GM23338 (cell line): Measurements from ENCODE around the gene ARID3A. TPM values are rescaled to one million over a fixed set of nuclear protein-coding genes. Genes with fewer than 3 reads are reported as not detected.

Experiments
- ATAC-seq: fragments of 200-7000 bp; cut with Tn5 transposase; 3 replicates; pipeline ENCODE4 v1.9.1; 2020
- DNase-seq: peaks from one replicate; pipeline ENCODE4 v3.0.0-alpha.2; 2015; ENCODE audit warnings: low spot score
- H2AFZ ChIP-seq: fragments of 200-600 bp; sonication (generic); 2 replicates; pipeline ENCODE4 v1.8.0; 2016; ENCODE audit warnings: antibody characterized with exemption, mild to moderate bottlenecking, moderate library complexity
- H3F3A ChIP-seq: fragments of 200-600 bp; sonication (generic); replicated peaks from 2 replicates; pipeline ENCODE4 v1.8.0; 2017; ENCODE audit warnings: antibody characterized with exemption, mixed run types, low read depth
- H3K27ac ChIP-seq: fragments of 200-600 bp; sonication (generic); 2 replicates; pipeline ENCODE4 v1.6.1; 2016; ENCODE audit warnings: low read depth
- H3K27me3 ChIP-seq: fragments of 200-600 bp; sonication (generic); 2 replicates; pipeline ENCODE4 v1.8.0; 2016; ENCODE audit warnings: mild to moderate bottlenecking, mixed run types, moderate library complexity; ENCODE audit not compliant: insufficient read depth
- H3K36me3 ChIP-seq: fragments of 200-600 bp; sonication (generic); 2 replicates; pipeline ENCODE4 v1.8.0; 2016; ENCODE audit warnings: mild to moderate bottlenecking; ENCODE audit not compliant: insufficient read depth
- H3K4me1 ChIP-seq: fragments of 200-600 bp; sonication (generic); 2 replicates; pipeline ENCODE4 v1.8.0; 2016; ENCODE audit warnings: mild to moderate bottlenecking, moderate library complexity; ENCODE audit not compliant: insufficient read depth
- H3K4me2 ChIP-seq: fragments of 200-600 bp; sonication (generic); 2 replicates; pipeline ENCODE4 v1.7.1; 2017; ENCODE audit warnings: mixed run types
- H3K4me3 ChIP-seq: fragments of 200-600 bp; sonication (generic); 2 replicates; pipeline ENCODE4 v1.6.1; 2016; ENCODE audit warnings: mixed run types
- H3K79me2 ChIP-seq: fragments of 200-600 bp; sonication (generic); replicated peaks from 2 replicates; pipeline ENCODE4 v1.8.0; 2017; ENCODE audit warnings: mild to moderate bottlenecking; ENCODE audit not compliant: insufficient read depth
- H3K9me2 ChIP-seq: fragments of 200-600 bp; sonication (generic); 2 replicates; pipeline ENCODE4 v1.8.0; 2017; ENCODE audit not compliant: insufficient read depth
- H4K20me1 ChIP-seq: fragments of 200-600 bp; sonication (generic); replicated peaks from 2 replicates; pipeline ENCODE4 v1.8.0; 2017; ENCODE audit warnings: mild to moderate bottlenecking; ENCODE audit not compliant: insufficient read depth
- H3K27ac Mint-ChIP-seq: 2 replicates; pipeline ENCODE4 v1.8.0; 2020; ENCODE audit warnings: inconsistent platforms, mild to moderate bottlenecking, moderate library complexity, mixed read lengths
- H3K27me3 Mint-ChIP-seq: 3 replicates; pipeline ENCODE4 v1.8.0; 2022; ENCODE audit warnings: low read depth, mild to moderate bottlenecking, moderate library complexity, mixed read lengths, inconsistent platforms; ENCODE audit not compliant: insufficient read depth, poor library complexity
- H3K36me3 Mint-ChIP-seq: 3 replicates; pipeline ENCODE4 v1.8.0; 2021; ENCODE audit warnings: low read depth, mild to moderate bottlenecking, inconsistent platforms, moderate library complexity, mixed read lengths
- H3K4me1 Mint-ChIP-seq: 3 replicates; pipeline ENCODE4 v1.8.0; 2020; ENCODE audit warnings: mild to moderate bottlenecking, inconsistent platforms, mixed read lengths
- H3K4me3 Mint-ChIP-seq: 3 replicates; pipeline ENCODE4 v1.8.0; 2021; ENCODE audit warnings: moderate library complexity, mild to moderate bottlenecking, inconsistent platforms, mixed read lengths
- H3K9me3 Mint-ChIP-seq: 3 replicates; pipeline ENCODE4 v1.8.0; 2020; ENCODE audit warnings: moderate library complexity, mild to moderate bottlenecking, inconsistent platforms, mixed read lengths
- CTCF ChIP-seq, 2 experiments: fragments of 200-600 bp in 1 of 2; sonication (generic) in 1 of 2; conservative IDR thresholded peaks; 2 replicates each; pipeline versions ENCODE4 v1.5.1 to v1.6.1; 2016 to 2017; ENCODE audit warnings: antibody characterized with exemption in 2 of 2, low read depth in 2 of 2, mild to moderate bottlenecking in 2 of 2, moderate library complexity in 1 of 2
- ETS1 ChIP-seq: IDR thresholded peaks from 2 replicates; pipeline ENCODE4 v1.6.1; 2016; ENCODE audit warnings: antibody characterized with exemption
- EZH2 ChIP-seq: fragments of 200-600 bp; sonication (generic); IDR thresholded peaks from one replicate; pipeline ENCODE4 v1.8.0; 2017; ENCODE audit warnings: antibody characterized with exemption, mild to moderate bottlenecking, low read depth; ENCODE audit not compliant: unreplicated experiment
- NANOG ChIP-seq: IDR thresholded peaks from 2 replicates; pipeline ENCODE4 v1.6.1; 2016; ENCODE audit warnings: antibody characterized with exemption, borderline replicate concordance
- REST ChIP-seq: IDR thresholded peaks from one replicate; pipeline ENCODE4 v1.6.1; 2018; ENCODE audit warnings: antibody characterized with exemption; ENCODE audit not compliant: unreplicated experiment
- ZNF114 ChIP-seq: fragments of 250-450 bp; sonication (Bioruptor Pico); IDR thresholded peaks from 2 replicates; pipeline ENCODE4 v1.5.0; 2020; ENCODE audit warnings: mild to moderate bottlenecking, moderate library complexity
- ZNF462 ChIP-seq: fragments of 250-450 bp; sonication (Bioruptor Pico); IDR thresholded peaks from 2 replicates; pipeline ENCODE4 v1.5.0; 2020; ENCODE audit warnings: mild to moderate bottlenecking, moderate library complexity
- polyA plus RNA-seq: library from polyadenylated mRNA; unstranded; fragments of >200 nt; fragmentation: Nextera tagmentation; extraction: Ambion mirVana; gene quantifications from 2 replicates; pipeline ENCODE4 v1.2.1, GENCODE V29; 2016
- total RNA-seq: library from RNA; depleted of rRNA; stranded (reverse); fragments of >200 nt; shearing (Covaris generic); gene quantifications from 2 replicates; pipeline ENCODE4 v1.2.3, GENCODE V29; 2014

ARID3A gene
- total and polyA plus RNA-seq, 2 experiments from 2014 or later: 33.6 to 51.6 TPM

GRCh38 chr19:918481-919198, 7.2 kb upstream of the ARID3A start (continued):
- TF ChIP-seq ZNF462 (CRISPR knock-in tag): no peak

GRCh38 chr19:919199-920050, 6.4 kb upstream of the ARID3A start:
- H3K27me3 Mint-ChIP-seq: peaks cover 57% of the 10 kb centered on the region
- no peak overlapping the region for H3K27ac ChIP-seq
- H3K27ac Mint-ChIP-seq: no peak overlapping the region
- no peaks in the 10 kb centered on the region for H3K79me2 ChIP-seq
- no peaks in the 10 kb centered on the region for H3K36me3 ChIP-seq
- peak overlapping the region; percentile 72 for H3K4me3 ChIP-seq
- peak overlapping the region; percentile 46; the same call in 1 of the 3 replicates for H3K4me3 Mint-ChIP-seq
- no peaks in the 10 kb centered on the region for H3K9me2 ChIP-seq
- DNase-seq (peak; percentile 75), ATAC-seq (peak; percentile 17)
- H4K20me1 ChIP-seq: no peaks in the 10 kb centered on the region; the same call in 1 of the 2 replicates
- peaks cover 7% of the 10 kb centered on the region; the same call in 2 of the 3 replicates for H3K4me1 Mint-ChIP-seq
- H3F3A ChIP-seq: peaks cover 13% of the 10 kb centered on the region; the same call in 1 of the 2 replicates
- H3K36me3 Mint-ChIP-seq: no peaks in the 10 kb centered on the region
- peak overlapping the region; percentile 76 for H3K4me2 ChIP-seq
- no peaks in the 10 kb centered on the region for H3K9me3 Mint-ChIP-seq
- H3K27me3 ChIP-seq: peaks cover 79% of the 10 kb centered on the region
- no peak overlapping the region; the same call in 1 of the 2 replicates for H2AFZ ChIP-seq
- no peaks in the 10 kb centered on the region; the same call in 1 of the 2 replicates for H3K4me1 ChIP-seq
- TF ChIP-seq ETS1 (no peak), EZH2 (peak; percentile 58), NANOG (no peak), CTCF (conservative IDR thresholded peaks at IDR 0.05; ENCODE audit: low read depth in 2 of 2) (no peak), ZNF114 (CRISPR knock-in tag) (no peak), REST (no peak)
